Activated T-cell treated with anti-CD3 and anti-CD28 coated beads, Interleukin-2, amount 50 U/mL, for 48 hours (primary cell): ENCODE measurements around the gene GATAD2B.

Experiments used
- DNase-seq, 2 experiments: peaks; one replicate each; pipeline ENCODE4 v3.0.0-alpha.2; 2020

The GATAD2B gene

GRCh38 chr1:153951183-153951582 lies 28.4 kb upstream of the GATAD2B start:
- no peak for DNase-seq

- peak; percentile 82 to 86 for DNase-seq
Measured at GRCh38 chr1:153946622-153947241, 24.0 kb upstream of the GATAD2B start, which contains the start of gene DENND4B. Gene DENND4B (minus strand): TSS chr1:153946718. CDS start chr1:153944374, 2,344 bp downstream.

- DNase-seq: peak; percentile 79 to 82
Measured at GRCh38 chr1:153945795-153946621, 23.2 kb upstream of the GATAD2B start.

- DNase-seq: peak; percentile 83
Measured at GRCh38 chr1:153945131-153945794, 22.5 kb upstream of the GATAD2B start.

GRCh38 chr1:153944827-153945117 lies 22.0 kb upstream of the GATAD2B start:
- DNase-seq: no peak

- DNase-seq: no peak
Measured at GRCh38 chr1:153944005-153944826, 21.4 kb upstream of the GATAD2B start.

GRCh38 chr1:153942766-153943549 lies 20.2 kb upstream of the GATAD2B start:
- no peak for DNase-seq

GRCh38 chr1:153941826-153942725 lies 19.3 kb upstream of the GATAD2B start:
- no peak for DNase-seq

GRCh38 chr1:153940756-153941155 lies 18.0 kb upstream of the GATAD2B start:
- DNase-seq: no peak

GRCh38 chr1:153939476-153939875 lies 16.7 kb upstream of the GATAD2B start:
- DNase-seq: no peak

- DNase-seq: no peak
Measured at GRCh38 chr1:153938996-153939395, 16.2 kb upstream of the GATAD2B start.

- no peak for DNase-seq
Measured at GRCh38 chr1:153937331-153937730, 14.6 kb upstream of the GATAD2B start.

GRCh38 chr1:153936011-153936802 lies 13.4 kb upstream of the GATAD2B start:
- no peak for DNase-seq

- no peak for DNase-seq
Measured at GRCh38 chr1:153934746-153935145, 12.0 kb upstream of the GATAD2B start.

- DNase-seq: no peak
Measured at GRCh38 chr1:153933955-153934354, 11.2 kb upstream of the GATAD2B start.

- no peak for DNase-seq
Measured at GRCh38 chr1:153933430-153933829, 10.7 kb upstream of the GATAD2B start.

GRCh38 chr1:153932156-153933131 lies 9.7 kb upstream of the GATAD2B start:
- no peak for DNase-seq

GRCh38 chr1:153929981-153930948 lies 7.5 kb upstream of the GATAD2B start:
- DNase-seq: no peak
